IMR-90 (cell line): ENCODE measurements around the gene KRTAP9-3. TPM values are rescaled to one million over a fixed set of nuclear protein-coding genes. Genes with fewer than 3 reads are reported as not detected.

Experiments
- ATAC-seq: fragments of 200-7000 bp; cut with Tn5 transposase; 2 replicates; pipeline ENCODE4 v1.9.1; 2020; ENCODE audit warnings: low read depth, mild to moderate bottlenecking, moderate library complexity
- BruUV-seq: library from RNA; stranded (reverse); fragments of 400-500 nt; replicated peaks from 2 replicates; lab custom pipeline; 2021; lab: Mats Ljungman, UMichigan
- CTCF ChIA-PET: fragments of 300-600 bp; formaldehyde crosslinking; extraction: SDS; loops from one replicate; lab custom pipeline; 2021; ENCODE audit warnings: antibody characterized with exemption; lab: Yijun Ruan, JAX
- POLR2A ChIA-PET: fragments of 300-600 bp; sonication (Branson Sonifier 250); formaldehyde crosslinking; loops from one replicate; lab custom pipeline; 2022; ENCODE audit warnings: antibody characterized with exemption; ENCODE audit not compliant: unreplicated experiment; lab: Charles Lee
- DNase-seq: peaks from one replicate; pipeline ENCODE4 v3.0.0; 2013
- H2AFZ ChIP-seq: replicated peaks from 2 replicates; pipeline ENCODE3; 2013; ENCODE audit warnings: low read length, mild to moderate bottlenecking; ENCODE audit not compliant: poor library complexity
- H2AK5ac ChIP-seq: 2 replicates; pipeline ENCODE4 v1.6.1; 2013; ENCODE audit warnings: low read depth, low read length, inconsistent platforms
- H2AK9ac ChIP-seq: replicated peaks from 2 replicates; pipeline ENCODE3; 2013; ENCODE audit warnings: mild to moderate bottlenecking, low read depth, low read length, moderate library complexity; ENCODE audit not compliant: poor library complexity
- H2BK120ac ChIP-seq: 2 replicates; pipeline ENCODE4 v1.6.1; 2013; ENCODE audit warnings: low read depth, low read length, inconsistent platforms
- H2BK15ac ChIP-seq: 3 replicates; pipeline ENCODE4 v1.6.1; 2013; ENCODE audit warnings: low read depth, low read length, inconsistent platforms
- H2BK20ac ChIP-seq: 2 replicates; pipeline ENCODE4 v1.6.1; 2013; ENCODE audit warnings: low read depth, mild to moderate bottlenecking, inconsistent platforms, low read length, moderate library complexity
- H2BK5ac ChIP-seq: 2 replicates; pipeline ENCODE4 v1.6.1; 2013; ENCODE audit warnings: mild to moderate bottlenecking, low read depth, low read length, inconsistent platforms; ENCODE audit not compliant: poor library complexity, severe bottlenecking
- H3K14ac ChIP-seq: replicated peaks from 2 replicates; pipeline ENCODE4 v1.6.1; 2013; ENCODE audit warnings: low read depth, low read length, inconsistent platforms
- H3K18ac ChIP-seq: 2 replicates; pipeline ENCODE4 v1.6.1; 2013; ENCODE audit warnings: low read depth, low read length, control low read depth
- H3K23ac ChIP-seq: 2 replicates; pipeline ENCODE4 v1.6.1; 2013; ENCODE audit warnings: low read depth, low read length, inconsistent platforms
- H3K27ac ChIP-seq: 2 replicates; pipeline ENCODE4 v1.5.1; 2013; ENCODE audit warnings: mild to moderate bottlenecking, control low read depth, low read length; ENCODE audit not compliant: insufficient read depth
- H3K27me3 ChIP-seq: 2 replicates; pipeline ENCODE4 v1.6.1; 2013; ENCODE audit warnings: low read length; ENCODE audit not compliant: control insufficient read depth, insufficient read depth
- H3K36me3 ChIP-seq: 2 replicates; pipeline ENCODE4 v1.6.1; 2013; ENCODE audit warnings: low read length, mixed read lengths; ENCODE audit not compliant: control insufficient read depth, insufficient read depth
- H3K4ac ChIP-seq: 2 replicates; pipeline ENCODE4 v1.6.1; 2013; ENCODE audit warnings: low read depth, low read length, inconsistent platforms
- H3K4me1 ChIP-seq: 2 replicates; pipeline ENCODE4 v1.6.1; 2013; ENCODE audit warnings: low read length, mixed read lengths; ENCODE audit not compliant: control insufficient read depth, insufficient read depth
- H3K4me2 ChIP-seq: 2 replicates; pipeline ENCODE4 v1.6.1; 2013; ENCODE audit warnings: low read depth, mild to moderate bottlenecking, control low read depth, low read length, moderate library complexity
- H3K4me3 ChIP-seq: 2 replicates; pipeline ENCODE4 v1.5.1; 2013; ENCODE audit warnings: low read depth, mild to moderate bottlenecking, control low read depth, low read length, moderate library complexity; ENCODE audit not compliant: insufficient read depth
- H3K56ac ChIP-seq: 2 replicates; pipeline ENCODE4 v1.6.1; 2013; ENCODE audit warnings: low read length, inconsistent platforms; ENCODE audit not compliant: insufficient read depth; ENCODE audit errors: extremely low read depth
- H3K79me1 ChIP-seq, 2 experiments: 2 replicates each; pipeline ENCODE4 v1.6.1; 2013; ENCODE audit warnings: low read length in 2 of 2, inconsistent platforms in 1 of 2, low read depth in 1 of 2
- H3K9ac ChIP-seq: 2 replicates; pipeline ENCODE4 v1.6.1; 2013; ENCODE audit warnings: low read depth, low read length, control low read depth
- H3K9me1 ChIP-seq: 2 replicates; pipeline ENCODE4 v1.6.1; 2013; ENCODE audit warnings: low read length, inconsistent platforms; ENCODE audit not compliant: insufficient read depth
- H3K9me3 ChIP-seq: 2 replicates; pipeline ENCODE4 v1.6.1; 2013; ENCODE audit warnings: low read length; ENCODE audit not compliant: control insufficient read depth, insufficient read depth
- H4K20me1 ChIP-seq: 2 replicates; pipeline ENCODE4 v1.6.1; 2013; ENCODE audit warnings: low read length, inconsistent platforms; ENCODE audit not compliant: insufficient read depth
- H4K5ac ChIP-seq: 2 replicates; pipeline ENCODE4 v1.6.1; 2013; ENCODE audit warnings: mild to moderate bottlenecking, low read depth, low read length, control low read depth
- H4K8ac ChIP-seq, 2 experiments: 2 replicates each; pipeline ENCODE4 v1.6.1; 2013; ENCODE audit warnings: low read depth in 2 of 2, low read length in 2 of 2, control low read depth in 1 of 2, inconsistent platforms in 1 of 2
- H4K91ac ChIP-seq: 2 replicates; pipeline ENCODE4 v1.6.1; 2013; ENCODE audit warnings: low read depth, low read length, inconsistent platforms; ENCODE audit not compliant: insufficient read depth
- BHLHE40 ChIP-seq: fragments of 150-350 bp; IDR thresholded peaks from 2 replicates; pipeline ENCODE4 v1.6.1; 2016; ENCODE audit warnings: mild to moderate bottlenecking, low read depth, low read length
- CEBPB ChIP-seq: IDR thresholded peaks from 2 replicates; pipeline ENCODE4 v1.6.1; 2012; ENCODE audit warnings: low read depth, low read length, improper control_type of control experiment
- CHD1 ChIP-seq: IDR thresholded peaks from 2 replicates; pipeline ENCODE4 v1.6.1; 2012; ENCODE audit warnings: low read depth, low read length, improper control_type of control experiment
- CTCF ChIP-seq: conservative IDR thresholded peaks from 2 replicates; pipeline ENCODE4 v1.5.1; 2012; ENCODE audit warnings: mild to moderate bottlenecking, low read depth, low read length, improper control_type of control experiment
- FOS ChIP-seq: fragments of 150-350 bp; IDR thresholded peaks from 2 replicates; pipeline ENCODE4 v1.6.1; 2016; ENCODE audit warnings: low read depth, low read length
- MAFK ChIP-seq: IDR thresholded peaks from 2 replicates; pipeline ENCODE4 v1.6.1; 2012; ENCODE audit warnings: low read depth, low read length, improper control_type of control experiment
- MAZ ChIP-seq: IDR thresholded peaks from 2 replicates; pipeline ENCODE4 v1.6.1; 2012; ENCODE audit warnings: low read depth, mild to moderate bottlenecking, low read length, improper control_type of control experiment, moderate library complexity, borderline replicate concordance
- MXI1 ChIP-seq: IDR thresholded peaks from 2 replicates; pipeline ENCODE4 v1.6.1; 2012; ENCODE audit warnings: low read depth, mild to moderate bottlenecking, low read length, moderate library complexity, borderline replicate concordance
- NFE2L2 ChIP-seq: fragments of 150-350 bp; IDR thresholded peaks from 2 replicates; pipeline ENCODE4 v1.6.1; 2016; ENCODE audit warnings: low read depth, mild to moderate bottlenecking, low read length
- POLR2A ChIP-seq: IDR thresholded peaks from 2 replicates; pipeline ENCODE4 v1.6.1; 2012; ENCODE audit warnings: mild to moderate bottlenecking, low read depth, low read length
- RAD21 ChIP-seq: IDR thresholded peaks from 2 replicates; pipeline ENCODE4 v1.6.1; 2012; ENCODE audit warnings: low read length, improper control_type of control experiment
- RCOR1 ChIP-seq: IDR thresholded peaks from 2 replicates; pipeline ENCODE4 v1.6.1; 2012; ENCODE audit warnings: mild to moderate bottlenecking, low read length, improper control_type of control experiment; ENCODE audit not compliant: insufficient replicate concordance
- RFX5 ChIP-seq: IDR thresholded peaks from 2 replicates; pipeline ENCODE4 v1.8.0; 2012; ENCODE audit warnings: low read depth, mild to moderate bottlenecking, low read length, moderate library complexity
- SMC3 ChIP-seq: fragments of 150-350 bp; IDR thresholded peaks from 2 replicates; pipeline ENCODE4 v1.6.1; 2016; ENCODE audit warnings: low read depth, mild to moderate bottlenecking, antibody characterized with exemption, low read length, moderate library complexity
- WGBS, 2 experiments: methylation state at CpG; one replicate each; pipeline versions ENCODE4 v1.1.5 to v1.1.7; 2013; ENCODE audit warnings: missing lambda C conversion rate in 2 of 2; ENCODE audit not compliant: insufficient read length in 1 of 2; ENCODE audit errors: extremely low coverage in 2 of 2; 5-methylcytosine and 5-hydroxymethylcytosine counted together
- dilution Hi-C: fragments of 300-500 bp; cut with HindIII; formaldehyde crosslinking; loops from one replicate; pipeline ENCODE4 v1.14.3; 2018; ENCODE audit warnings: low sequenced_read_pairs; ENCODE audit not compliant: unreplicated experiment
- in situ Hi-C: fragments of 300-500 bp; cut with MboI; formaldehyde crosslinking; loops from 3 replicates; pipeline ENCODE4 v1.14.3; 2019; ENCODE audit warnings: low sequenced_read_pairs, inconsistent platforms, mixed read lengths
- intact Hi-C: fragments of 100-400 bp; cut with micrococcal nuclease; formaldehyde crosslinking; loops from 2 replicates; pipeline ENCODE4 v1.10.0; 2022
- polyA plus RNA-seq, 3 experiments: library from polyadenylated mRNA; depleted of rRNA; stranded (reverse); fragments of >200 nt; gene quantifications; 2 replicates each; pipeline ENCODE4 v1.2.3, GENCODE V29; 2012; ENCODE audit warnings: low replicate concordance in 1 of 3
- total RNA-seq: library from RNA; depleted of rRNA; stranded (reverse); fragments of >200 nt; gene quantifications from 2 replicates; pipeline ENCODE4 v1.2.3, GENCODE V29; 2012
- TF ChIP-seq, protein P1 (sequence below): fragments of 150-350 bp; IDR thresholded peaks from 2 replicates; pipeline ENCODE4 v1.6.1; 2017; ENCODE audit warnings: mild to moderate bottlenecking, antibody characterized with exemption, low read length, low read depth
- TF ChIP-seq, protein P2 (sequence below): fragments of 150-350 bp; IDR thresholded peaks from 2 replicates; pipeline ENCODE4 v1.6.1; 2016; ENCODE audit warnings: low read depth, mild to moderate bottlenecking, low read length, moderate library complexity, borderline replicate concordance

Gene KRTAP9-3
- total and polyA plus RNA-seq, 2 of the 4 experiments (the other 2 are of a cell fraction) = not detected

DNA sequence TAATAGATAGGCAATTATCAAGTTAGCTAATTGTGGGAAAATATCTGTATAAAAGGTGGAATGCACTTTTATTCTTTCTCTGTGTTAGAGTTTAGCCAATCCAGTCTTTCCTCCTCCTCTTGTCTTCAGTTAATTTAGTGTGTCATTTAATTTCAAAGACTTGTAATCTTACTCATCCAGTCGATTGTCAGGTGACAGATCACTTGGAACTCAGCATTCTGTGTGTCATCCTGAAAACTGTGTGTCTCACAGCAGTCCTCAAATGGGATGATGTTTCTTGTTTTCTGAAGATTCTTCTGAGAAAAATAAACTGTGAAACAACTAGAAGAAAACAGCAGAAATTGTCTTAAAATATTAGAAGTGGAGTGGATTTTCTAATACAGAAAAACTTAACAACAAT lies 47.2 kb upstream of the KRTAP9-3 start:
- BruUV-seq = no TSS peak
- H2BK15ac ChIP-seq = no peak overlapping the region
- H3K79me1 ChIP-seq = no peaks in the 10 kb centered on the region
- no peak overlapping the region for H4K8ac ChIP-seq
- no peak overlapping the region for H3K9ac ChIP-seq
- no CpG with 5 or more reads among the region's 1 CpG for whole genome bisulfite sequencing, 2 experiments
- H4K5ac ChIP-seq = no peak overlapping the region
- no peak for ATAC-seq
- no peak overlapping the region for H2BK5ac ChIP-seq
- TF ChIP-seq CEBPB (no peak), NFE2L2 (no peak), POLR2A (no peak), SMC3 (no peak), FOS (no peak), MAFK (no peak), RCOR1 (no peak), RAD21 (no peak), CTCF (no peak), MXI1 (no peak), RFX5 (no peak), CHD1 (no peak), MAZ (no peak), BHLHE40 (no peak)
- TF ChIP-seq, protein P1, sequence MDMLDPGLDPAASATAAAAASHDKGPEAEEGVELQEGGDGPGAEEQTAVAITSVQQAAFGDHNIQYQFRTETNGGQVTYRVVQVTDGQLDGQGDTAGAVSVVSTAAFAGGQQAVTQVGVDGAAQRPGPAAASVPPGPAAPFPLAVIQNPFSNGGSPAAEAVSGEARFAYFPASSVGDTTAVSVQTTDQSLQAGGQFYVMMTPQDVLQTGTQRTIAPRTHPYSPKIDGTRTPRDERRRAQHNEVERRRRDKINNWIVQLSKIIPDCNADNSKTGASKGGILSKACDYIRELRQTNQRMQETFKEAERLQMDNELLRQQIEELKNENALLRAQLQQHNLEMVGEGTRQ = no peak
- TF ChIP-seq, protein P2, sequence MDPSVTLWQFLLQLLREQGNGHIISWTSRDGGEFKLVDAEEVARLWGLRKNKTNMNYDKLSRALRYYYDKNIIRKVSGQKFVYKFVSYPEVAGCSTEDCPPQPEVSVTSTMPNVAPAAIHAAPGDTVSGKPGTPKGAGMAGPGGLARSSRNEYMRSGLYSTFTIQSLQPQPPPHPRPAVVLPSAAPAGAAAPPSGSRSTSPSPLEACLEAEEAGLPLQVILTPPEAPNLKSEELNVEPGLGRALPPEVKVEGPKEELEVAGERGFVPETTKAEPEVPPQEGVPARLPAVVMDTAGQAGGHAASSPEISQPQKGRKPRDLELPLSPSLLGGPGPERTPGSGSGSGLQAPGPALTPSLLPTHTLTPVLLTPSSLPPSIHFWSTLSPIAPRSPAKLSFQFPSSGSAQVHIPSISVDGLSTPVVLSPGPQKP = no peak
- no peak overlapping the region for H3K4me3 ChIP-seq
- no peak overlapping the region for H2BK120ac ChIP-seq
- no peaks in the 10 kb centered on the region for H4K20me1 ChIP-seq
- ChIA-PET CTCF (no interaction called here), POLR2A (no interaction called here)
- no peak overlapping the region for H3K4me2 ChIP-seq
- intact Hi-C loops = no loop called here
- dilution Hi-C loops = no loop called here
- no peak for DNase-seq
- H3K36me3 ChIP-seq = no peaks in the 10 kb centered on the region
- no peak overlapping the region for H2AK5ac ChIP-seq
- in situ Hi-C loops = no loop called here
- no peaks in the 10 kb centered on the region for H3K9me1 ChIP-seq
- peaks cover 4% of the 10 kb centered on the region for H3K27me3 ChIP-seq
- H2AFZ ChIP-seq = no peak overlapping the region
- H3K18ac ChIP-seq = no peak overlapping the region
- no peak overlapping the region for H3K27ac ChIP-seq
- H3K4me1 ChIP-seq = no peaks in the 10 kb centered on the region
- H2AK9ac ChIP-seq = no peak overlapping the region
- H3K4ac ChIP-seq = no peak overlapping the region
- H3K56ac ChIP-seq = no peak overlapping the region
- H4K91ac ChIP-seq = no peak overlapping the region
- H3K23ac ChIP-seq = no peak overlapping the region
- no peak overlapping the region for H3K14ac ChIP-seq
- H2BK20ac ChIP-seq = no peak overlapping the region
- H3K9me3 ChIP-seq = no peaks in the 10 kb centered on the region; the same call in 1 of the 2 replicates
